ENCODE data around the gene FYN.

DNA sequence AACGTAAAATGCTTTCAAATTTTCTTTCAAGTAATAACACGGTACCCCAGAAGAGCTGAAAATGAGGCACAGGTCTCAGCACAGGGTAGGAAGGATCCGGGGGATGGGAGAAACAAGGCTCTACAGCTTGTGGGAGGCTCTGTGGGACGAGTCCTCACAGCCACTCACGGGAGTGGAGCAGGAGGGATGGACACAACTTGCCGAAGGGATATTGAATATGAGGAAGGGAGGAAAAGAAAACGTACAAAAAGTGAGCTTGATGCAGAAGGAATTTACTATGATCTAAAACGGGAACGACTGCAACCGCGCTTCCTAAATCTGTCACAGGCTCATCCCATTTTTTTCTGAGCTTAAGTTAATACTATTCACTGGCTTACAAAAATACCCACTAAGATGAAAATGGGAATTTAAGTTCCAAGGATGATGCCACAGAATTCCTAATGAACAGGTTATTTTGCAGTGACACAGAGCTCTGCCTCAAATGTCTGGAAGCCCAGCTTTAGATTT lies 72.9 kb downstream of the FYN start:
- TF ChIP-seq POLR2AphosphoS5 (IDR thresholded peaks at IDR 0.05; ENCODE audit: low read depth, low read length): no peak
- no peak for TF ChIP-seq POLR2A (IDR thresholded peaks at IDR 0.05; ENCODE audit: low read depth, low read length)
